MM.1S (cell line): Measurements from ENCODE around the gene PLBD2.

ENCODE experiments used
- DNase-seq: peaks from one replicate; pipeline ENCODE4 v3.0.0-alpha.2; 2015
- H2AFZ ChIP-seq: fragments of 300-600 bp; sonication (generic); 2 replicates; pipeline ENCODE4 v1.6.0; 2016; ENCODE audit warnings: antibody characterized with exemption, low read length
- H3F3A ChIP-seq: fragments of 300-600 bp; sonication (generic); 2 replicates; pipeline ENCODE4 v1.6.1; 2016; ENCODE audit warnings: mild to moderate bottlenecking, antibody characterized with exemption, low read length, moderate library complexity, mixed read lengths; ENCODE audit not compliant: insufficient read depth
- H3K27ac ChIP-seq: fragments of 300-600 bp; sonication (generic); 2 replicates; pipeline ENCODE4 v1.5.1; 2016; ENCODE audit warnings: mild to moderate bottlenecking, low read length
- H3K27me3 ChIP-seq: fragments of 300-600 bp; sonication (generic); replicated peaks from 2 replicates; pipeline ENCODE4 v1.6.0; 2016; ENCODE audit warnings: low read length; ENCODE audit not compliant: insufficient read depth
- H3K36me3 ChIP-seq: fragments of 300-600 bp; sonication (generic); replicated peaks from 2 replicates; pipeline ENCODE4 v1.6.1; 2016; ENCODE audit warnings: mild to moderate bottlenecking, low read length, mixed read lengths; ENCODE audit not compliant: insufficient read depth
- H3K4me1 ChIP-seq: fragments of 300-600 bp; sonication (generic); 2 replicates; pipeline ENCODE4 v1.6.1; 2016; ENCODE audit warnings: low read length, mixed read lengths
- H3K4me2 ChIP-seq: fragments of 300-600 bp; sonication (generic); 2 replicates; pipeline ENCODE4 v1.6.0; 2016; ENCODE audit warnings: low read depth, low read length
- H3K4me3 ChIP-seq: fragments of 300-600 bp; sonication (generic); 2 replicates; pipeline ENCODE4 v1.5.1; 2016; ENCODE audit warnings: low read length, mixed read lengths
- H3K79me2 ChIP-seq: fragments of 300-600 bp; sonication (generic); 2 replicates; pipeline ENCODE4 v1.6.1; 2016; ENCODE audit warnings: mixed run types, low read length, mixed read lengths
- H3K9ac ChIP-seq: fragments of 300-600 bp; sonication (generic); 2 replicates; pipeline ENCODE4 v1.6.1; 2016; ENCODE audit warnings: low read length, mixed read lengths
- H3K9me2 ChIP-seq: fragments of 300-600 bp; sonication (generic); replicated peaks from 2 replicates; pipeline ENCODE4 v1.6.1; 2016; ENCODE audit warnings: mild to moderate bottlenecking, low read length, mixed read lengths; ENCODE audit not compliant: insufficient read depth
- H3K9me3 ChIP-seq: fragments of 300-600 bp; sonication (generic); replicated peaks from 2 replicates; pipeline ENCODE4 v1.6.1; 2016; ENCODE audit warnings: mild to moderate bottlenecking, low read length, mixed read lengths; ENCODE audit not compliant: insufficient read depth
- H4K20me1 ChIP-seq: fragments of 300-600 bp; sonication (generic); 2 replicates; pipeline ENCODE4 v1.6.1; 2016; ENCODE audit warnings: mild to moderate bottlenecking, low read length, moderate library complexity, mixed read lengths; ENCODE audit not compliant: insufficient read depth
- CTCF ChIP-seq: fragments of 300-600 bp; sonication (generic); IDR thresholded peaks from 2 replicates; pipeline ENCODE4 v1.5.1; 2016; ENCODE audit warnings: antibody characterized with exemption, low read length, mixed read lengths
- EZH2 ChIP-seq: fragments of 300-600 bp; sonication (generic); optimal IDR thresholded peaks from 2 replicates; pipeline ENCODE3; 2017; ENCODE audit warnings: low read depth, mild to moderate bottlenecking, antibody characterized with exemption, low read length, mixed read lengths
- EZH2phosphoT487 ChIP-seq: fragments of 300-600 bp; sonication (generic); IDR thresholded peaks from 2 replicates; pipeline ENCODE4 v1.6.1; 2018; ENCODE audit warnings: antibody characterized with exemption, low read length

The PLBD2 gene

GRCh38 chr12:113325916-113326315 lies 32.5 kb upstream of the PLBD2 start:
- Histone ChIP-seq H3K36me3 (no peaks in the 10 kb centered on the region), H3K9me3 (no peaks in the 10 kb centered on the region), H3K79me2 (no peaks in the 10 kb centered on the region), H2AFZ (no peak overlapping the region), H3K27ac (no peak overlapping the region), H3K4me1 (no peaks in the 10 kb centered on the region), H4K20me1 (no peaks in the 10 kb centered on the region), H3K9me2 (no peaks in the 10 kb centered on the region), H3K27me3 (no peaks in the 10 kb centered on the region), H3F3A (no peaks in the 10 kb centered on the region), H3K4me2 (no peak overlapping the region), H3K4me3 (no peak overlapping the region), H3K9ac (no peak overlapping the region)
- TF ChIP-seq EZH2phosphoT487 (no peak), EZH2 (no peak), CTCF (no peak)
- no peak for DNase-seq

- H3K4me3 ChIP-seq: no peak overlapping the region
- no peaks in the 10 kb centered on the region for H3K36me3 ChIP-seq
- H3K4me1 ChIP-seq: no peaks in the 10 kb centered on the region
- no peaks in the 10 kb centered on the region for H3K79me2 ChIP-seq
- no peaks in the 10 kb centered on the region for H3F3A ChIP-seq
- H3K27ac ChIP-seq: no peak overlapping the region
- no peaks in the 10 kb centered on the region for H3K27me3 ChIP-seq
- H3K9ac ChIP-seq: no peak overlapping the region
- DNase-seq: no peak
- TF ChIP-seq EZH2 (no peak), EZH2phosphoT487 (no peak), CTCF (no peak)
- no peak overlapping the region for H3K4me2 ChIP-seq
- no peak overlapping the region for H2AFZ ChIP-seq
- H3K9me2 ChIP-seq: no peaks in the 10 kb centered on the region
- H3K9me3 ChIP-seq: no peaks in the 10 kb centered on the region
- no peaks in the 10 kb centered on the region for H4K20me1 ChIP-seq
These were observed 31.5 kb upstream of the PLBD2 start for GRCh38 chr12:113326775-113327395.

- no peaks in the 10 kb centered on the region for H3K4me1 ChIP-seq
- H3K9ac ChIP-seq: no peak overlapping the region
- H3K79me2 ChIP-seq: no peaks in the 10 kb centered on the region
- no peak for TF ChIP-seq EZH2
- no peak for TF ChIP-seq CTCF
- no peak for TF ChIP-seq EZH2phosphoT487
- H3K9me2 ChIP-seq: no peaks in the 10 kb centered on the region
- H4K20me1 ChIP-seq: no peaks in the 10 kb centered on the region
- no peaks in the 10 kb centered on the region for H3K27me3 ChIP-seq
- H3K9me3 ChIP-seq: no peaks in the 10 kb centered on the region
- no peaks in the 10 kb centered on the region for H3K36me3 ChIP-seq
- H3F3A ChIP-seq: no peaks in the 10 kb centered on the region
- H3K4me2 ChIP-seq: no peak overlapping the region
- DNase-seq: no peak
- H3K4me3 ChIP-seq: no peak overlapping the region
- no peak overlapping the region for H3K27ac ChIP-seq
- no peak overlapping the region for H2AFZ ChIP-seq
These were observed 30.0 kb upstream of the PLBD2 start for GRCh38 chr12:113328368-113328889.
